ENCODE measurements around the gene AGO1. TPM values are rescaled to one million over a fixed set of nuclear protein-coding genes. Genes with fewer than 3 reads are reported as not detected.
"Not testable (repeated sequence)": the region's sequence is repeated elsewhere in the genome, so short reads cannot be mapped to it uniquely, and the experiment has no call there.

AGO1 gene
- total RNA-seq, 2 donors from 2014 or later: 23.6 to 25.3 TPM

- Histone ChIP-seq H3K36me3 (peaks cover 5% of the 10 kb centered on the region), H3K4me1 (ENCODE audit: control insufficient read depth in 1 of 2, low read depth in 2 of 2) (no peaks in the 10 kb centered on the region), H3K9me3 (no peaks in the 10 kb centered on the region), H3K4me3 (no peak overlapping the region), H3K27ac (no peak overlapping the region), H3K27me3 (replicated peaks; ENCODE audit: insufficient read depth) (no peaks in the 10 kb centered on the region)
- no peak for TF ChIP-seq CTCF (IDR thresholded peaks at IDR 0.05)
- ATAC-seq (ENCODE audit: insufficient number of reproducible peaks, low FRiP score, low read depth) (no peak), DNase-seq (ENCODE audit: low spot score) (no peak)
Observed at GRCh38 chr1:35968396-35968795, 85.4 kb downstream of the AGO1 start.

DNA sequence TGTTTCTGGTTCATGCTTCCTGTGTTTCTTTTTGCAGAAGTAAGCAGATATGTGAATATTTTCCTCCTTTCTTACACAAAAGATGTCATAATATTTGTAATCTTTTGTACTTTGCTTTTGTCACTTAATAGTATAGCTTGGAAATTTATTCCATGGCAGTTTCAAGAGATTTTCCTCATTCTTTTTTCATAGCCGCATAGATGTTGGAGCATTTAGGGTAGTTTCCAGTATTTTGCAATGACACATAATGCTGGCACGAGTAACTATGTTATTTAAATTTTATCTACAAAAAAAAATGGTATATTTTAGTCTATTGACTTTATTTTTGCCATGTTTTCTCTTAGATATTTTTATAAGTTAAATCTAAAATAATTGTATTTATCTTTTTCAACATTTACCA lies 88.6 kb downstream of the AGO1 start:
- no peak for TF ChIP-seq CTCF (IDR thresholded peaks at IDR 0.05)
- Histone ChIP-seq H3K4me3 (no peak overlapping the region), H3K4me1 (ENCODE audit: control insufficient read depth in 1 of 2, low read depth in 2 of 2) (no peaks in the 10 kb centered on the region), H3K36me3 (peaks cover 11% of the 10 kb centered on the region), H3K27ac (no peak overlapping the region), H3K9me3 (no peaks in the 10 kb centered on the region), H3K27me3 (replicated peaks; ENCODE audit: insufficient read depth) (no peaks in the 10 kb centered on the region)
- no peak for DNase-seq (ENCODE audit: low spot score)
- no peak for ATAC-seq (ENCODE audit: insufficient number of reproducible peaks, low FRiP score, low read depth)

- not testable (repeated sequence) for DNase-seq (ENCODE audit: low spot score); H3K4me3 ChIP-seq; ATAC-seq (ENCODE audit: insufficient number of reproducible peaks, low FRiP score, low read depth); H3K4me1 ChIP-seq (ENCODE audit: control insufficient read depth in 1 of 2, low read depth in 2 of 2); H3K27me3 ChIP-seq (replicated peaks; ENCODE audit: insufficient read depth); H3K27ac ChIP-seq; H3K9me3 ChIP-seq
- H3K36me3 ChIP-seq: peaks cover 11% of the 10 kb centered on the region
Observed at GRCh38 chr1:35972631-35973030, 89.6 kb downstream of the AGO1 start.

- Histone ChIP-seq H3K4me1 (ENCODE audit: control insufficient read depth in 1 of 2, low read depth in 2 of 2) (no peaks in the 10 kb centered on the region), H3K36me3 (peaks cover 13% of the 10 kb centered on the region), H3K27me3 (replicated peaks; ENCODE audit: insufficient read depth) (no peaks in the 10 kb centered on the region), H3K4me3 (no peak overlapping the region), H3K9me3 (no peaks in the 10 kb centered on the region), H3K27ac (no peak overlapping the region)
- no peak for DNase-seq (ENCODE audit: low spot score)
- no peak for TF ChIP-seq CTCF (IDR thresholded peaks at IDR 0.05)
- no peak for ATAC-seq (ENCODE audit: insufficient number of reproducible peaks, low FRiP score, low read depth)
Observed at GRCh38 chr1:35980090-35980489, 97.1 kb downstream of the AGO1 start.

Other genes with a start within 250 kb of the AGO1 start
- 10 to 100 TPM; 32.4 to 39.6 TPM for gene PSMB2, start 241.7 kb upstream of the AGO1 start, total RNA-seq
- 10 to 100 TPM; 23.4 to 39.7 TPM for gene C1orf216, start 164.3 kb upstream of the AGO1 start, total RNA-seq
- under 1 TPM; 0.27 to 0.56 TPM for gene CLSPN, start 113.2 kb upstream of the AGO1 start, total RNA-seq
- 10 to 100 TPM; 16.2 to 19.4 TPM for gene AGO4, start 75.2 kb upstream of the AGO1 start, total RNA-seq
- 10 to 100 TPM; 47.5 to 49.9 TPM for gene AGO3, start 47.9 kb downstream of the AGO1 start, total RNA-seq
- not detected for gene TEKT2, start 200.9 kb downstream of the AGO1 start, total RNA-seq
- 10 to 100 TPM; 34.0 to 34.1 TPM for gene ADPRS, start 205.7 kb downstream of the AGO1 start, total RNA-seq
- gene COL8A2, start 242.0 kb downstream of the AGO1 start, total RNA-seq: 100 to 1,000 TPM in 1 of 2 donors, 10 to 100 TPM in 1; 41.6 to 126 TPM